Natural killer cell (primary cell): ENCODE measurements around the gene THOC6. TPM values are rescaled to one million over a fixed set of nuclear protein-coding genes. Genes with fewer than 3 reads are reported as not detected.

ENCODE experiments used
- ATAC-seq, 3 donors: fragments of 150-1000 bp in 2 of 3; fragments of 200-7000 bp in 1 of 3; cut with Tn5 transposase; 1 replicate in 1 of 3; 2 replicates in 2 of 3; pipeline ENCODE4 v1.10.0; 2021; ENCODE audit warnings: mild to moderate bottlenecking in 2 of 3, moderate library complexity in 2 of 3
- DNase-seq, 2 donors: peaks; one replicate each; pipeline versions ENCODE4 v3.0.0 to v3.0.0-alpha.2; 2013 to 2021; ENCODE audit warnings: mixed read lengths in 1 of 2
- H3K27ac ChIP-seq: one replicate; pipeline ENCODE4 v1.5.1; 2013; ENCODE audit warnings: mild to moderate bottlenecking, low read length
- H3K27me3 ChIP-seq: one replicate; pipeline ENCODE4 v1.6.1; 2013; ENCODE audit warnings: low read length; ENCODE audit not compliant: control insufficient read depth, insufficient read depth
- H3K36me3 ChIP-seq: one replicate; pipeline ENCODE4 v1.6.1; 2013; ENCODE audit warnings: low read length; ENCODE audit not compliant: control insufficient read depth, insufficient read depth
- H3K4me1 ChIP-seq: one replicate; pipeline ENCODE4 v1.6.1; 2013; ENCODE audit warnings: low read length; ENCODE audit not compliant: control insufficient read depth, insufficient read depth
- H3K4me3 ChIP-seq: one replicate; pipeline ENCODE4 v1.5.1; 2013; ENCODE audit warnings: low read length
- H3K9me3 ChIP-seq: one replicate; pipeline ENCODE4 v1.6.1; 2013; ENCODE audit warnings: low read length; ENCODE audit not compliant: control insufficient read depth, insufficient read depth
- H3K27ac Mint-ChIP-seq, 2 donors: one replicate each; pipeline ENCODE4 v1.8.0; 2022; ENCODE audit warnings: mild to moderate bottlenecking in 2 of 2, mixed read lengths in 2 of 2, moderate library complexity in 1 of 2
- H3K27me3 Mint-ChIP-seq, 2 donors: one replicate each; pipeline ENCODE4 v1.8.0; 2022; ENCODE audit warnings: low read depth in 2 of 2, mixed read lengths in 2 of 2
- H3K36me3 Mint-ChIP-seq: one replicate; pipeline ENCODE4 v1.8.0; 2022; ENCODE audit warnings: mixed read lengths
- H3K4me1 Mint-ChIP-seq, 2 donors: one replicate each; pipeline ENCODE4 v1.8.0; 2022; ENCODE audit warnings: mixed read lengths in 2 of 2
- H3K4me3 Mint-ChIP-seq: one replicate; pipeline ENCODE4 v1.8.0; 2022; ENCODE audit warnings: mild to moderate bottlenecking, moderate library complexity, mixed read lengths
- H3K9me3 Mint-ChIP-seq, 2 donors: one replicate each; pipeline ENCODE4 v1.8.0; 2022; ENCODE audit warnings: mixed read lengths in 2 of 2
- CTCF ChIP-seq: fragments of 200-600 bp; IDR thresholded peaks from one replicate; pipeline ENCODE4 v1.8.0; 2022; ENCODE audit warnings: antibody characterized with exemption
- WGBS: methylation state at CpG from one replicate; pipeline ENCODE4 v1.1.7; 2013; ENCODE audit warnings: missing lambda C conversion rate; ENCODE audit not compliant: insufficient coverage; 5-methylcytosine and 5-hydroxymethylcytosine counted together
- intact Hi-C: fragments of 100-400 bp; cut with micrococcal nuclease; formaldehyde crosslinking; loops from one replicate; pipeline ENCODE4 v1.14.2; 2022
- total RNA-seq, 4 donors: library from RNA; stranded (reverse); fragments of 120-200 nt in 1 of 4; gene quantifications; one replicate each; pipeline versions ENCODE4 v1.2.3 to v1.2.4, GENCODE V29; 2013 to 2022

THOC6 gene
- total RNA-seq, 3 donors from 2014 or later (not counting 1 experiment from before 2014, with no cell fraction given): 17.1 to 21.5 (median 17.2) TPM

- peaks cover 24 to 30% of the 10 kb centered on the region in 2 donors for H3K27me3 Mint-ChIP-seq
- 20% methylated on average over 13 of the region's 13 CpGs for WGBS
- Histone ChIP-seq H3K9me3 (no peaks in the 10 kb centered on the region), H3K4me1 (peaks cover 63% of the 10 kb centered on the region), H3K36me3 (no peaks in the 10 kb centered on the region), H3K27me3 (peaks cover 34% of the 10 kb centered on the region), H3K27ac (no peak overlapping the region), H3K4me3 (no peak overlapping the region)
- TF ChIP-seq CTCF: no peak
- no peak overlapping the region for H3K4me3 Mint-ChIP-seq
- ATAC-seq: no peak
- intact Hi-C loops: no loop called here
- no peaks in the 10 kb centered on the region for H3K9me3 Mint-ChIP-seq
- DNase-seq: no peak
- peaks cover 27 to 40% of the 10 kb centered on the region in 2 donors for H3K4me1 Mint-ChIP-seq
- H3K27ac Mint-ChIP-seq: no peak overlapping the region
- no peaks in the 10 kb centered on the region for H3K36me3 Mint-ChIP-seq
Observed at GRCh38 chr16:3047387-3047720, 23.5 kb downstream of the THOC6 start.

- Histone ChIP-seq H3K27ac (no peak overlapping the region), H3K27me3 (peaks cover 13% of the 10 kb centered on the region), H3K4me3 (no peak overlapping the region), H3K36me3 (peaks cover 3% of the 10 kb centered on the region), H3K9me3 (no peaks in the 10 kb centered on the region), H3K4me1 (peaks cover 80% of the 10 kb centered on the region)
- ATAC-seq (no peak), DNase-seq (no peak)
- intact Hi-C loops: no loop called here
- Mint-ChIP-seq H3K4me3 (no peak overlapping the region), H3K36me3 (no peaks in the 10 kb centered on the region), H3K9me3 (no peaks in the 10 kb centered on the region), H3K4me1 (peaks cover 35 to 52% of the 10 kb centered on the region in 2 donors), H3K27ac (no peak overlapping the region), H3K27me3 (peaks cover 10 to 15% of the 10 kb centered on the region in 2 donors)
- TF ChIP-seq CTCF: no peak
- WGBS: 88% methylated on average over 26 of the region's 26 CpGs
Observed at GRCh38 chr16:3049921-3050481, 26.2 kb downstream of the THOC6 start.

GRCh38 chr16:3050487-3050886 lies 26.7 kb downstream of the THOC6 start:
- H3K4me1 ChIP-seq: peaks cover 80% of the 10 kb centered on the region
- peaks cover 4% of the 10 kb centered on the region for H3K36me3 ChIP-seq
- intact Hi-C loops: no loop called here
- H3K27me3 ChIP-seq: peaks cover 9% of the 10 kb centered on the region
- no peaks in the 10 kb centered on the region for H3K9me3 ChIP-seq
- ATAC-seq (no peak), DNase-seq (no peak)
- Mint-ChIP-seq H3K27ac (no peak overlapping the region), H3K36me3 (no peaks in the 10 kb centered on the region), H3K4me3 (no peak overlapping the region), H3K27me3 (peaks cover 5 to 13% of the 10 kb centered on the region in 2 donors), H3K9me3 (no peaks in the 10 kb centered on the region), H3K4me1 (peaks cover 36 to 52% of the 10 kb centered on the region in 2 donors)
- no peak overlapping the region for H3K27ac ChIP-seq
- 86% methylated on average over 5 of the region's 5 CpGs for WGBS
- H3K4me3 ChIP-seq: no peak overlapping the region
- TF ChIP-seq CTCF: no peak

GRCh38 chr16:3051009-3051408 lies 27.2 kb downstream of the THOC6 start:
- Histone ChIP-seq H3K4me3 (no peak overlapping the region), H3K9me3 (no peaks in the 10 kb centered on the region), H3K27ac (no peak overlapping the region), H3K36me3 (peaks cover 7% of the 10 kb centered on the region), H3K27me3 (peaks cover 9% of the 10 kb centered on the region), H3K4me1 (peaks cover 80% of the 10 kb centered on the region)
- Mint-ChIP-seq H3K27ac (no peak overlapping the region), H3K4me3 (no peak overlapping the region), H3K4me1 (peaks cover 39 to 57% of the 10 kb centered on the region in 2 donors), H3K9me3 (no peaks in the 10 kb centered on the region), H3K36me3 (no peaks in the 10 kb centered on the region), H3K27me3 (peaks cover 5 to 13% of the 10 kb centered on the region in 2 donors)
- WGBS: 51% methylated on average over 4 of the region's 4 CpGs
- DNase-seq (no peak), ATAC-seq (no peak)
- no peak for TF ChIP-seq CTCF
- intact Hi-C loops: no loop called here
